ENCODE results near the gene POU2F2. TPM values are rescaled to one million over a fixed set of nuclear protein-coding genes. Genes with fewer than 3 reads are reported as not detected.

POU2F2 gene
- total and polyA plus RNA-seq, 3 experiments from 2014 or later: 8.5 to 47.9 (median 46.7) TPM

DNA sequence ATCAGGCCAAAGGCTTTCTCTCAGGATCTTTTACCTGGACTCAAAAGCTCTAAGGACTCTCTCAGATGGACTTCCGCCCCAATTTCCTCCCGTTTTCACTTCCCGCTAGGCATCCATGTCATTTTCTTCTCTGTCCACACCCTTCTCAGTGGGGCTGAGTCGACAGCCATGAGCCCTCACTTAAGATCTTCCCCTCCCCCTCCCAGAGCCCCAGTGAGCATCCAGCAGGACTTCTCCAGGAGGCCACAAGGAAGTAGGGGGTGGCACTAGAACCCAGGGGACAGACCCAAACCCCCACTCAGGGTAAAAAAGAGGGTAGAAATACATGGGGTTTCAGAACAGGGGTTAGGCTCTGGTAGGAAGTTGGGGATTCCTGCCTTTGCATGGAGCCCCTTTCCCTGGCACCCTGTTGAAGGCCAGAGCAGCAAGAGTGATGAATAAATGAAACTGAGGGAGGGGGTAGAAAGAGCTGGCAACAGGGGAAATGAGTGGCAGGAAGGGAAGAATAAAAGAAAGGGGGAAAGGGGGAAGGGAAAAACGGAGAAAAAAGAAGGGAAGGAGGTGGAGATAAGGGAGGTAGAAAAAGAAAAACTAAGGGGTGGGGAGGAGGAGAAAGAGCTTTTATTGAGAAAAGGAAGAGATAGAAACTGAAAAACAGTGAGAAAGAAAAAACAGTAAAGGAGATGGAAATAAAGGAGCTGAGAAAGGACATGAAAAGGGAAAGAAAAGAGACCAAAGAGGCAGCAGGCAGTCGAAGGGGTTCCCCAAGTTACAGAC, 42.9 kb upstream of the POU2F2 start:
- H3K27ac ChIP-seq (ENCODE audit: low read depth, low read length): no peak overlapping the region
- no peaks in the 10 kb centered on the region for H3K36me3 ChIP-seq (ENCODE audit: insufficient read depth, low read length)
- ChIA-PET CTCF (interaction anchor here (1.1 to 2.6 kb wide), 6 partner anchors 9 to 104 kb away, joined by 3 to 13 read pairs (median 10); partner anchors contain the start of gene POU2F2), POLR2A (interaction anchor here (0.6 to 0.9 kb wide), 2 partner anchors 12 to 149 kb away, joined by 4 to 7 read pairs; no protein-coding TSS in a partner anchor)
- Mint-ChIP-seq H3K36me3 (peaks cover 0 to 3% (median 0%) of the 10 kb centered on the region in 3 donors), H3K27ac (peak overlapping the region in 1 of 8 donors; percentile 44), H3K27me3 (peaks cover 7 to 23% of the 10 kb centered on the region in 2 donors), H3K4me1 (peaks cover 10 to 14% (median 13%) of the 10 kb centered on the region in 3 donors), H3K9me3 (no peaks in the 10 kb centered on the region), H3K4me3 (peak overlapping the region; percentile 83 to 96 (median 90))
- DNase-seq: no peak
- H3K9me3 ChIP-seq (ENCODE audit: low read length): no peaks in the 10 kb centered on the region
- peak overlapping the region; percentile 23 for H3K4me3 ChIP-seq (ENCODE audit: low read length)
- H3K4me1 ChIP-seq (ENCODE audit: insufficient read depth, low read length): peaks cover 12% of the 10 kb centered on the region
- peaks cover 16% of the 10 kb centered on the region for H3K27me3 ChIP-seq (ENCODE audit: insufficient read depth, low read length, poor library complexity, severe bottlenecking)

DNA sequence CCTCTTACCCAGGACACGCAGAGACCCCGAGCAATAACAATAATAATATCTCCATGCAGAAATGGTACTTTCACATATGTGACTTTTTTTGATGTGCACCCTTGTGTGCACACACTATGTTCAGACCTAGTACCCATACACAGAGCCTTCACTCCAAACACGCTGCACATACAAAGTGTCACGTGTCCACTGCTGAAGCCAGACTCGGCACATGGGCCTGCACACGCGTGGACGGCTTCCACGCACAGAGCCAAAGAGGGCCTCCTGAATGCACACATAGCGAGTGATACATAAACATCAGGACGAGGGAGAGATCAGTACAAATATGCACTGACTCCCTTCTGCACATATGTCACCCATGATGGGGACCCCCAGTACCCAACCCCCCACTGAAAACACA, 41.9 kb upstream of the POU2F2 start:
- peaks cover 0 to 3% (median 0%) of the 10 kb centered on the region in 3 donors for H3K36me3 Mint-ChIP-seq
- peaks cover 10 to 14% (median 13%) of the 10 kb centered on the region in 3 donors for H3K4me1 Mint-ChIP-seq
- peak overlapping the region in 4 of 7 donors; percentile 48 to 85 (median 49) for H3K4me3 Mint-ChIP-seq
- Histone ChIP-seq H3K4me1 (ENCODE audit: insufficient read depth, low read length) (peaks cover 12% of the 10 kb centered on the region), H3K36me3 (ENCODE audit: insufficient read depth, low read length) (no peaks in the 10 kb centered on the region), H3K4me3 (ENCODE audit: low read length) (no peak overlapping the region), H3K9me3 (ENCODE audit: low read length) (no peaks in the 10 kb centered on the region), H3K27me3 (ENCODE audit: insufficient read depth, low read length, poor library complexity, severe bottlenecking) (peaks cover 11% of the 10 kb centered on the region), H3K27ac (ENCODE audit: low read depth, low read length) (no peak overlapping the region)
- POLR2A ChIA-PET: no interaction called here
- H3K9me3 Mint-ChIP-seq: no peaks in the 10 kb centered on the region
- no peak for DNase-seq
- peaks cover 5 to 23% of the 10 kb centered on the region in 2 donors for H3K27me3 Mint-ChIP-seq
- CTCF ChIA-PET: no interaction called here
- H3K27ac Mint-ChIP-seq: no peak overlapping the region

DNA sequence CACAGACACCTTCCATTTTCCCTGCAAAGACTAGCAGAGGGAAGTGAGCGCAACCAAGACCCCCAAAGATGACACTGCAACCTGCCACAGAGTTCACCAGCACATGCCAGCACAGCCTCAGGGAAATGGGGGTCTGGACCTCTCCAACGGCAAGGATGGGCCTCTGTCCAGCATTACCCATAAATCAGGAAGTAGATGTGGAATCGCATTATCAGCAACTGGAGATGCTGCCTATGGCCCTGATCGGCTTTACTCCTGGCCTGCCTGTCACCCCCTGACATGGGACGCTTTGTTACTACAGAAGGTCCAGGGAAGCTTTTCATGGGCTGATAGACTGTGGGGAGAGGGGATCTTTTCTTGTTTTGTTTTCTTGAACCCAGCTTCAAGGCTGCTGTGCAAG, 41.4 kb upstream of the POU2F2 start:
- peaks cover 10 to 14% (median 13%) of the 10 kb centered on the region in 3 donors for H3K4me1 Mint-ChIP-seq
- Histone ChIP-seq H3K9me3 (ENCODE audit: low read length) (no peaks in the 10 kb centered on the region), H3K27ac (ENCODE audit: low read depth, low read length) (no peak overlapping the region), H3K4me3 (ENCODE audit: low read length) (no peak overlapping the region), H3K27me3 (ENCODE audit: insufficient read depth, low read length, poor library complexity, severe bottlenecking) (peaks cover 11% of the 10 kb centered on the region), H3K36me3 (ENCODE audit: insufficient read depth, low read length) (no peaks in the 10 kb centered on the region), H3K4me1 (ENCODE audit: insufficient read depth, low read length) (peaks cover 12% of the 10 kb centered on the region)
- peaks cover 5 to 23% of the 10 kb centered on the region in 2 donors for H3K27me3 Mint-ChIP-seq
- H3K27ac Mint-ChIP-seq: peak overlapping the region in 1 of 8 donors; percentile 14
- ChIA-PET POLR2A (no interaction called here), CTCF (no interaction called here)
- H3K36me3 Mint-ChIP-seq: peaks cover 0 to 3% (median 0%) of the 10 kb centered on the region in 3 donors
- DNase-seq: no peak
- H3K9me3 Mint-ChIP-seq: no peaks in the 10 kb centered on the region
- H3K4me3 Mint-ChIP-seq: peak overlapping the region in 1 of 7 donors; percentile 1

DNA sequence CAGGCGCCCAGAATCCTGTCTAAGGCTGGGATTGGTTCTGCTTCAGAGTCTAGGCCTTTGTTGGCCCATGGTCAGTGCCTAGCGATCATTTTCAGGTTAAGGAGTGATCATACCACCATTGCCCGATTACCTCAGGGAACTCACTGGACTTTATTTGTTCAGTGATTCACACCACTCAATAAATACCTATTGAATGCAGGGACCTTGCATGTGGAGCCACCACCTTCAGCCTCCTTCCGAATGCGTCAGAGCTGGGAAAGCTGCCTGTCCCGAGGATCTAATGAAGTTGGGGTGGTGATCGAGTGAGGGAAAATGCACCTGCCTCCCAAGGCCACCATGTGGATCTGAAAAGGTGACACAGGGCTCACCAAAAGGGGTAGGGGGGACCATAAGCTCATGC, 40.0 kb upstream of the POU2F2 start:
- H3K27ac ChIP-seq (ENCODE audit: low read depth, low read length): no peak overlapping the region
- H3K4me1 Mint-ChIP-seq: peaks cover 10 to 14% (median 13%) of the 10 kb centered on the region in 3 donors
- H3K4me3 Mint-ChIP-seq: no peak overlapping the region
- no peaks in the 10 kb centered on the region for H3K9me3 Mint-ChIP-seq
- H3K36me3 Mint-ChIP-seq: peaks cover 0 to 3% (median 0%) of the 10 kb centered on the region in 3 donors
- no peak for DNase-seq
- H3K27me3 ChIP-seq (ENCODE audit: insufficient read depth, low read length, poor library complexity, severe bottlenecking): peaks cover 6% of the 10 kb centered on the region
- H3K4me3 ChIP-seq (ENCODE audit: low read length): no peak overlapping the region
- H3K9me3 ChIP-seq (ENCODE audit: low read length): no peaks in the 10 kb centered on the region
- peaks cover 5 to 23% of the 10 kb centered on the region in 2 donors for H3K27me3 Mint-ChIP-seq
- POLR2A ChIA-PET: no interaction called here
- CTCF ChIA-PET: no interaction called here
- H3K36me3 ChIP-seq (ENCODE audit: insufficient read depth, low read length): no peaks in the 10 kb centered on the region
- H3K27ac Mint-ChIP-seq: peak overlapping the region in 1 of 8 donors; percentile 69
- peaks cover 8% of the 10 kb centered on the region for H3K4me1 ChIP-seq (ENCODE audit: insufficient read depth, low read length)

DNA sequence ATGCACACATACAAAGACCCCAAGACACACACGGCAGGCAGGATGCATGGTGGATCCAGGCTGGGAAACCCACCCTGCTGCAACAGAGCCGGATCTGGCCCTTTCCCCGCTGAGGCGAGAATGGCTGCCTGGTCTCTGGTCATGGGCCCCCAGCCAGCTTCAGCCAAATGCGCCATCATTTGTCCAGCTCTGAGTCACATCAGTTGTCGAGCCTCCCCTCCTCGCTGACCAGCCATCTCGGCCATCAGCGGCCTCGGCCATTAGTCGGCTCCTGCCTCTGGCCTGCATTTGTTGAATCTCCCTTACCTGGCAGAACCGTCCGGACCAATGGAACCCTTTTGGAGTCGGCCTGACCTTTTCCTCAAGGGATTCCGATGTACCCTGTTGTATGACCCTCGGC, 38.5 kb upstream of the POU2F2 start:
- Histone ChIP-seq H3K36me3 (ENCODE audit: insufficient read depth, low read length) (no peaks in the 10 kb centered on the region), H3K4me1 (ENCODE audit: insufficient read depth, low read length) (peaks cover 3% of the 10 kb centered on the region), H3K27ac (ENCODE audit: low read depth, low read length) (no peak overlapping the region), H3K9me3 (ENCODE audit: low read length) (no peaks in the 10 kb centered on the region), H3K27me3 (ENCODE audit: insufficient read depth, low read length, poor library complexity, severe bottlenecking) (peaks cover 6% of the 10 kb centered on the region), H3K4me3 (ENCODE audit: low read length) (no peak overlapping the region)
- DNase-seq: no peak
- H3K9me3 Mint-ChIP-seq: no peaks in the 10 kb centered on the region
- H3K4me3 Mint-ChIP-seq: peak overlapping the region in 1 of 7 donors; percentile 34
- H3K4me1 Mint-ChIP-seq: peaks cover 3 to 6% (median 5%) of the 10 kb centered on the region in 3 donors
- ChIA-PET CTCF (no interaction called here), POLR2A (no interaction called here)
- H3K27me3 Mint-ChIP-seq: peaks cover 2 to 16% of the 10 kb centered on the region in 2 donors
- H3K27ac Mint-ChIP-seq: no peak overlapping the region
- H3K36me3 Mint-ChIP-seq: peaks cover 0 to 3% (median 0%) of the 10 kb centered on the region in 3 donors

DNA sequence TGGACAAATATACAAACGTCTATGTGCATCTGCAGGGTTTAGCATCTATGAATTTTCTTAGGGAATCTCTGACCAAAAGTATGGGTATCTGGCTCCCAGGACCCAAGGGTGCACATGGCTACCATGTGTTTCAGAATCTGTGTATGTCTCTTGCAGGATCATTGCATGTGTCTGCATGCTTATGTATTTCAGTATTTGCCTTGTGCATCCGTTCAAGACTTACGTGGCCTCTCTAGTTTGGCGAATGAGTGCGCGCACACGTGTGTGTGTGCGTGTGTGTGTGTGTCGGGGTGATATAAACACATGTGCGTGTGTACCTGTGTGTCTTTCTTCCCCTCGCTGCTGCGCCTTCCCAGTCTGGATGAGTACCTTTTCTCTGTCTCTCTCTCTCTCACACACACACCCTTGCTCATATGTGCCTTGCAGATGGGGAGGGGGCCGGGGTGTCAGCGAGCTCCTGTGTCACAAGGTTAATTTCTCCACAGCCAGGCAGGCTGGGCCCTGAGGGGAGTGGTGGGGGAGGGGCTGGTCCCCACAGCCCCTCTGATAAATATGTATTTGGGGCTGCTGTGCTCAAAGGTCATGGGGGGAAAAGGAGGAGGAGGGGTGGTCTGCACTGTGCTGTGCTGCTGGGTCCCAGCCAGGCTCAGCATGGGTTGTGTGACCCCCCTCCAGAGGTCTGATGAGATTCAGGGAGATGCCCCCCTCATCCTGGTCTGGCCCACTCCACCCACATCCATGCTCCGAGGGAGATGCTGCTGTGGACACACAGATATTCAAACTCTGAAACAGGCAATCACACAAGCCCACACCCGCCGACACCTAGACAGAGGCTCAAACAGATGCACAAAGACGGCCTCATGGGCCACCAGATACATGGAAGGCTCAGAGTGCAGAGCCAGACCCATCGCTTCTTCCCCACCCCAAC, 37.5 kb upstream of the POU2F2 start:
- DNase-seq: no peak
- H3K4me3 Mint-ChIP-seq: no peak overlapping the region
- POLR2A ChIA-PET: no interaction called here
- Histone ChIP-seq H3K27me3 (ENCODE audit: insufficient read depth, low read length, poor library complexity, severe bottlenecking) (peaks cover 5% of the 10 kb centered on the region), H3K27ac (ENCODE audit: low read depth, low read length) (no peak overlapping the region), H3K4me3 (ENCODE audit: low read length) (no peak overlapping the region), H3K36me3 (ENCODE audit: insufficient read depth, low read length) (no peaks in the 10 kb centered on the region), H3K4me1 (ENCODE audit: insufficient read depth, low read length) (no peaks in the 10 kb centered on the region), H3K9me3 (ENCODE audit: low read length) (no peaks in the 10 kb centered on the region)
- H3K9me3 Mint-ChIP-seq: no peaks in the 10 kb centered on the region
- peaks cover 0 to 3% (median 0%) of the 10 kb centered on the region in 3 donors for H3K36me3 Mint-ChIP-seq
- peak overlapping the region in 1 of 8 donors; percentile 77 for H3K27ac Mint-ChIP-seq
- peaks cover 2 to 12% of the 10 kb centered on the region in 2 donors for H3K27me3 Mint-ChIP-seq
- H3K4me1 Mint-ChIP-seq: no peaks in the 10 kb centered on the region
- CTCF ChIA-PET: no interaction called here

DNA sequence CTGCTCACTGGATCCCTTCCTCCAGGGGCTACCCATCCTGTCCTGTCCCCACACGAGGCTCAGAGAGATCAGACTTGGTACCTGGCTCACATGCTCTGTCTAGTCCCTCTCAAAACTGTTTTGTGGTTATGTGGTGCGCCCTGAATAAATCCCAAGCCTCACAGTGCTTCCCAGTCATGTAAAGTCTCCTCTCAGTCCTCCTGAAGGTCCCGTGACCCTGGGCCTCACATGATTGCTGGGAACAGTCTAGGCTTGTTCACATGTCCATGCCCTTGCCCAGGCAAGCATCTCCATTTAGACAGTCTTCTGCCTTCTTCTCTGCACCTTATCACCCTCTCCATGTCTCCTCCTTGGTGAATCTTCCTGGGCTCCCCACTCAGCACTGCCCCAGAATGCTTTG, 36.0 kb upstream of the POU2F2 start:
- Mint-ChIP-seq H3K36me3 (peaks cover 0 to 3% (median 0%) of the 10 kb centered on the region in 3 donors), H3K4me3 (no peak overlapping the region), H3K27me3 (no peaks in the 10 kb centered on the region), H3K27ac (no peak overlapping the region), H3K4me1 (no peaks in the 10 kb centered on the region), H3K9me3 (no peaks in the 10 kb centered on the region)
- CTCF ChIA-PET: no interaction called here
- Histone ChIP-seq H3K4me3 (ENCODE audit: low read length) (no peak overlapping the region), H3K9me3 (ENCODE audit: low read length) (no peaks in the 10 kb centered on the region), H3K27ac (ENCODE audit: low read depth, low read length) (no peak overlapping the region), H3K27me3 (ENCODE audit: insufficient read depth, low read length, poor library complexity, severe bottlenecking) (no peaks in the 10 kb centered on the region), H3K4me1 (ENCODE audit: insufficient read depth, low read length) (no peaks in the 10 kb centered on the region), H3K36me3 (ENCODE audit: insufficient read depth, low read length) (no peaks in the 10 kb centered on the region)
- POLR2A ChIA-PET: no interaction called here
- DNase-seq: no peak
